Measurements from ENCODE around the gene GSK3B. TPM values are rescaled to one million over a fixed set of nuclear protein-coding genes. Genes with fewer than 3 reads are reported as not detected.

Gene GSK3B
- total and polyA plus RNA-seq, 3 donors from 2014 or later: 64.9 to 73.1 (median 65.1) TPM

DNA sequence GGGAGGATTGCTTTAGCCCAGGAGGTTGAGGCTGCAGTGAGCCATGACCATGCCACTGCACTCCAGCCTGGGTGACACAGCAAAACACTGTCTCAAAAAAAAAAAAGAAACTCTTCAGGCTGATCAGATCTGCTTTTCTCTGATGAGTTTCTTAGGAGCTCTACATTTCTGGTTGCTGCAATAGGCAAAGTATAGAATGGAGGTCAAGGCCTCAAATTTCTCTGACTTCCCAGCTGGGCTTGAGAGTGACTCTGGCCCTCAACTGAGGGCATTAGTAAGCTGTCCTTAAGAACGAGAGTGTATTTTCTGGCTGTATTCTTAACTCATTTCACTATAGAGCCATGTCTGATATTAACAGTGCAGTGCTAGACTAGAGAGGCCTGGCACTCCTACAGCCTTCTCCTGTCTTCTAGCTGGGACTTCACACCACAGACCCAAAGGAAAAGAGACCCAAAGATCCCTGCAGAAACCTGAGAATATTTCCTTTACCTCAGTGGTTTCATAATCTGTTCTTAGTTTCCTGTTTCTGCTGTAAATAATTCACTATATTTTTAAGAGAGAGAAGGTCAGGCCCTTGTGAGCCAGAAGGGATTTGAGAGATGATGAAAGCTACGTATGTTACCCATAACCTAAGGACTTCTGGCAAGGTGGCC, 314.4 kb downstream of the GSK3B start:
- Histone ChIP-seq H3K27ac (no peak overlapping the region), H3K9me3 (no peaks in the 10 kb centered on the region), H3K4me3 (no peak overlapping the region), H3K36me3 (ENCODE audit: low read depth, missing control alignments) (no peaks in the 10 kb centered on the region), H3K27me3 (no peaks in the 10 kb centered on the region), H3K4me1 (no peaks in the 10 kb centered on the region)
- intact Hi-C loops (cut with DNase I; ENCODE audit: low total_unique reads): no loop called here
- no peak for DNase-seq
- no peak for TF ChIP-seq POLR2A (IDR thresholded peaks at IDR 0.05)
- TF ChIP-seq, protein P1, sequence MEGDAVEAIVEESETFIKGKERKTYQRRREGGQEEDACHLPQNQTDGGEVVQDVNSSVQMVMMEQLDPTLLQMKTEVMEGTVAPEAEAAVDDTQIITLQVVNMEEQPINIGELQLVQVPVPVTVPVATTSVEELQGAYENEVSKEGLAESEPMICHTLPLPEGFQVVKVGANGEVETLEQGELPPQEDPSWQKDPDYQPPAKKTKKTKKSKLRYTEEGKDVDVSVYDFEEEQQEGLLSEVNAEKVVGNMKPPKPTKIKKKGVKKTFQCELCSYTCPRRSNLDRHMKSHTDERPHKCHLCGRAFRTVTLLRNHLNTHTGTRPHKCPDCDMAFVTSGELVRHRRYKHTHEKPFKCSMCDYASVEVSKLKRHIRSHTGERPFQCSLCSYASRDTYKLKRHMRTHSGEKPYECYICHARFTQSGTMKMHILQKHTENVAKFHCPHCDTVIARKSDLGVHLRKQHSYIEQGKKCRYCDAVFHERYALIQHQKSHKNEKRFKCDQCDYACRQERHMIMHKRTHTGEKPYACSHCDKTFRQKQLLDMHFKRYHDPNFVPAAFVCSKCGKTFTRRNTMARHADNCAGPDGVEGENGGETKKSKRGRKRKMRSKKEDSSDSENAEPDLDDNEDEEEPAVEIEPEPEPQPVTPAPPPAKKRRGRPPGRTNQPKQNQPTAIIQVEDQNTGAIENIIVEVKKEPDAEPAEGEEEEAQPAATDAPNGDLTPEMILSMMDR (IDR thresholded peaks at IDR 0.05): no peak
- WGBS, 2 donors: 47 to 63% methylated on average over 2 of the region's 2 CpGs

DNA sequence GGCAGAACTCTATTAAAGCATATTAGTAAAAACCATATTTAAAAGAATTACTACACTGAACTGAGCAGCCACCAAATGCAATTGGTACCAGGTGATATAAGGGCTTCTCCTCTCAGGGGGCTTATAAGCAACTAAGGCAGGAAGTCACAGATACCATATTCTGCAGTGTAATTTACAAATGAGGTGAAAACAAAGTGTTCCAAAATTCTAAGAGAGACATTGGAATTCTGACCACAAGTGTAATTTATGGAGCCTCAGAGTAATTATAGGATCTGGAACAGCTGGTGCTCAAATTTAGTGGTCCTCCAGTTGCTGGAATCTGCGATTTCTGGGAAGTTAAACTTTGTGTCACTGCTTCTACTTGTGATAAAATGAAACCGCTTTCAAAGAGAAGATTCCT, 315.4 kb downstream of the GSK3B start:
- no peak overlapping the region for H3K27ac ChIP-seq
- H3K27me3 ChIP-seq: no peaks in the 10 kb centered on the region
- intact Hi-C loops (cut with DNase I; ENCODE audit: low total_unique reads): no loop called here
- H3K4me1 ChIP-seq: no peaks in the 10 kb centered on the region
- no peaks in the 10 kb centered on the region for H3K36me3 ChIP-seq (ENCODE audit: low read depth, missing control alignments)
- WGBS, 2 donors: 57 to 67% methylated on average over 2 of the region's 2 CpGs
- no peak for DNase-seq
- no peak overlapping the region for H3K4me3 ChIP-seq
- TF ChIP-seq POLR2A (IDR thresholded peaks at IDR 0.05): no peak
- TF ChIP-seq, protein P1 (IDR thresholded peaks at IDR 0.05): no peak
- no peaks in the 10 kb centered on the region for H3K9me3 ChIP-seq

DNA sequence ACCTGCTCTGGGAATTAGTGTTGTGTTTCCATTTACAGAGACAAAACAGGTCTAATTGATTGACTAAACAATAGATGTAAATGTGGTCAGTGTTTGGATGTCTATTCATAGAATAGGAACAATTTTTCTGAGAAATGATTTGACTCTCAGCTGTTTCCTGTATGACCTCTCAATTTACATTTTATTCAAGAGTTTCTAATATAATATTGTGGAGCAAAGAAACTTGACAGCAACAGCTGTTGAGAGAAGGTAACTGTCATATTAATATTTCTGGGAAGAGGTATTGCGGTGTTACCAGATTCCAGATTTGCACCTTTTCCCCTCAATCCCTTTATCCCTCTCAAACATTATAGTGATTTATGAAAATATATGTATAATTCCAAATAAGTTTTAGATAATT, 316.1 kb downstream of the GSK3B start:
- Histone ChIP-seq H3K36me3 (ENCODE audit: low read depth, missing control alignments) (no peaks in the 10 kb centered on the region), H3K27ac (no peak overlapping the region), H3K4me1 (no peaks in the 10 kb centered on the region), H3K4me3 (no peak overlapping the region), H3K27me3 (no peaks in the 10 kb centered on the region), H3K9me3 (no peaks in the 10 kb centered on the region)
- intact Hi-C loops (cut with DNase I; ENCODE audit: low total_unique reads): no loop called here
- TF ChIP-seq POLR2A (IDR thresholded peaks at IDR 0.05): no peak
- TF ChIP-seq, protein P1 (IDR thresholded peaks at IDR 0.05): no peak
- 96 to 97% methylated on average over 1 of the region's 1 CpG for WGBS, 2 donors
- DNase-seq: no peak

DNA sequence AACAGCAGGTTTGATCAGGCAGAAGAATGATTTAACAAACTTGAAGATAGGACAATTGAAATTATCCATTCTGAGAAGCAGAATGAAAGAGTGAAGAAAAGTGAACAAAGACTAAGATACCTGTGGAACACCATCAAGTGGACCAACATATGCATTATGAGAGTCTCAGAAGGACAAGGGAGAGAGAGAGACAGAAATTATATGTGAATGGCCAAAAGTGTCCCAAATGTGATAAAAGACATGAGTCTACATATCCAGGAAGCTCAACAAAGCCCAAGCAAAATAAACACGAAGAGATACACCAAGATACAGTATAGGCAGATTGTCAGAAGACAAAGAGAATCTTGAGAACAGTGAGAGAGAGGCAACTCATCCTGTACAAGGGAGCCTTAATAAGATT, 317.9 kb downstream of the GSK3B start:
- no peak for TF ChIP-seq POLR2A (IDR thresholded peaks at IDR 0.05)
- TF ChIP-seq, protein P1 (IDR thresholded peaks at IDR 0.05): no peak
- Histone ChIP-seq H3K27ac (no peak overlapping the region), H3K9me3 (no peaks in the 10 kb centered on the region), H3K36me3 (ENCODE audit: low read depth, missing control alignments) (no peaks in the 10 kb centered on the region), H3K4me3 (no peak overlapping the region), H3K27me3 (no peaks in the 10 kb centered on the region), H3K4me1 (no peaks in the 10 kb centered on the region)
- intact Hi-C loops (cut with DNase I; ENCODE audit: low total_unique reads): no loop called here
- no peak for DNase-seq
- 57 to 61% methylated on average over 1 of the region's 1 CpG for WGBS, 2 donors

DNA sequence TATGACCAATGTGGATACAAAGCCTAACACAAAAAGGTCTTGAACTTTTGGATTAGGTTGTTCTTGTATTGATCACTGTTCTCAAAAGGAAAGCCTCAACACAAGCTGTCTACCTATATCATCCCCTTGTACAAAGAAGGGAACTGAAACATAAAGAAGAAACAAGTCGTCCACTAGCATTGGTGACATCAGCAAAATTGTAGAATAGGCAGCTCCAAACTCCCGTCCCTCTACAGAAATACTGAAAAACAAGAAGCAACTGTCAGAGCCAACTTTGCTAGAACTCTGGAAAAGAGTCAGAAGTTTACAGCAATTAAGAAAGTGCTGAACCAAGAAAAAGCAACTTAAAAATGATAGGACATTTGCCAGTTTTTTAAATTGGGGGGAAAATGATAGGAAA, 319.8 kb downstream of the GSK3B start:
- Histone ChIP-seq H3K4me1 (no peaks in the 10 kb centered on the region), H3K4me3 (no peak overlapping the region), H3K9me3 (no peaks in the 10 kb centered on the region), H3K27me3 (no peaks in the 10 kb centered on the region), H3K27ac (no peak overlapping the region), H3K36me3 (ENCODE audit: low read depth, missing control alignments) (no peaks in the 10 kb centered on the region)
- TF ChIP-seq POLR2A (IDR thresholded peaks at IDR 0.05): no peak
- TF ChIP-seq, protein P1 (IDR thresholded peaks at IDR 0.05): no peak
- DNase-seq: no peak
- 31% methylated on average over 2 of the region's 2 CpGs for WGBS, 2 donors
- intact Hi-C loops (cut with DNase I; ENCODE audit: low total_unique reads): no loop called here
